HG02852 (cell line): ENCODE data around the gene SLAMF1.
"Not testable (repeated sequence)": the region's sequence is repeated elsewhere in the genome, so short reads cannot be mapped to it uniquely, and the experiment has no call there.

Source experiments
- ATAC-seq: cut with Tn5 transposase; IDR thresholded peaks from one replicate; pipeline ENCODE4 v1.9.1; 2021; ENCODE audit warnings: mild to moderate bottlenecking, moderate library complexity; ENCODE audit not compliant: unreplicated experiment

Gene SLAMF1

GRCh38 chr1:160640359-160641123, 6.3 kb downstream of the SLAMF1 start:
- no peak for ATAC-seq

DNA sequence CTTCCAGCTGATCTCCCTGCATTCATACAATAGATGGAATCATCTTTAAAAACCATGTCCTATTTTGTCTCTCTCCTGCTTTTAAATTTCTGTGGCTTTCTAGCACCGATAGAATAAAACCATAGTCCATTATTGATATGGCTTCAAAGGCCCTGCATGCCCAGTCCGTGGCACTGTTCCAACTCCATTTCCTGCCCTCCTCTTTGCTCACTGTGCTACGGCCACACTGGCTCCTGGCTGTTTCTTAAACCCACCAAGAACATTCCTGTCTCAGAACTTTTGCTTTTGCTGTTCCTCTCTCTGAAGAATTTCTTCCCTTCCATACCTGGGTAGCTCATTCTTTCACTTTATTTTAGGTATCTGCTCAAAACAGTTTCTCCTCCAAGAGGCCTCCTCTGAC, 7.2 kb downstream of the SLAMF1 start:
- no peak for ATAC-seq

GRCh38 chr1:160638926-160639325, 7.9 kb downstream of the SLAMF1 start:
- ATAC-seq: no peak

- ATAC-seq: no peak
These were observed 8.3 kb downstream of the SLAMF1 start for GRCh38 chr1:160638540-160638857.

DNA sequence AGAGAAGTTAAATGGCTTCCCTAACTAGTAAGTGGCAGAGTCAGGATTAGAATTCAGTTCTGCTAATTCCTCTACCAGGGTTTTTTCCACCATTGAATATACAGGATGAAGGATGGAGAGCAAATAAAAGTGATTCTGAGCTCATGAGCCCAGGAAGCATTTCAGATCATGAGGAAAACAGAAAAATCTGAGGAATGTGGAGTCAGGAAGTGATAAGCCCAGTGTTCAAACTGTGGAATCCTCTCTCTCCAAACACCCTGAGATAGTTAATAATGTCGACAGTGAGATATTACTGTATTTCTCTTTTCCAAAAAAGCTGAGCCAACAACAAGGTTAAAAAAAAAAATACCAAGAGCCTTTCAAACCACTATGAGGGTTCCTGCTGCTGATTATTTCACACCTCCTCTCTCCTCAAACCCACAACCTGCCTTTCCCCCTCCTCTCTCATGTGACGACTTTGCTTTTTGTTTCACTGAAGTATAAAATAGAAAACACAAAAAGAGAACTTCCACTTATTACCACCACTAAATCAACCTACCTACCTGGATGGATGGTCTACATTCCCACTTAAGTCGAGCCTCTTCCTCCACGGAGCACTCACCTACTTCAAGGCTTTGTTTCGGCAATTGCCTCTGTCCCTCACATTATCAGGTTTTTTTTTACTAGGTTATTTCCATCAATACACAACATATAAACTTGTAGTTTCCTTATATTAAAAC, 8.9 kb downstream of the SLAMF1 start:
- no peak for ATAC-seq

DNA sequence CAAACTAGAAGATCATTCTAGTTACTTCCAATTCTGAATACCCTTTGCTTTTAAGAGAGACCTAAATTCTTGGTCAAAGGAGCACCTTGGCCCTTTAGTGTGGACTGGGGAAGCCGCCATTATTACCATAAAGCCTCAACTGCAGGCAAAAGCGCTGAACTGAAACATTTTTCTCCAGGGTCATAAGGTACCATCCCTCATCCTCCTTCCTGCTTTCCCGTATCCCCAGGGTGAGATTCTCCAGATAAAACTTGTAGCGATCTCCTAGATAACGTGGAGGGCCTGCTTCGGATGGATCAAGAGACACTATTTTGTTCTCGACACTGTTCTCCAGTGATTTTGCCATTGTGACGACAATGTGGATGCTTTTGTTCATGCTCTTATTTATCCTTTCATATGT, 9.8 kb downstream of the SLAMF1 start:
- no peak for ATAC-seq

DNA sequence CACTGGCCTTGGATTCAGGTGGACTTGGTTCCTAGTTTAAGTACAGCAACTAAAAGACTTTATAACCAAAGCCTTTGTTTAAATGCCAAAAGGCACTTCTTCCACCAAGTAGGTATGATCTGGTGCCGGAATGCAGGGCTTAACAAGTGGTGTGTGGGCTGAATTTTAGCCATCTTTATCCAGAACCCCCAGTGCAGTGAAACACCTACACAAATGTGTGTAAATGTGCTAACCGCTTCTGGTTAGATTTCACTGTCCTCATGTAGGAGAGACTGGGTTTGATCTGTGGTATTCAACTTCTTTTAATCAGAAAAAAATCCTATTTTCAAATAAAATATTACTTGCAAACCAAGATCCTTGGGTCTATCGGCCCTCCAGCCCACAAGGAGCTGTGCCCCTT, 10.3 kb downstream of the SLAMF1 start:
- no peak for ATAC-seq

GRCh38 chr1:160636076-160636475, 10.8 kb downstream of the SLAMF1 start:
- ATAC-seq: no peak

GRCh38 chr1:160634543-160635491, 12.0 kb downstream of the SLAMF1 start:
- ATAC-seq: no peak

GRCh38 chr1:160633330-160633903, 13.4 kb downstream of the SLAMF1 start:
- ATAC-seq: no peak

DNA sequence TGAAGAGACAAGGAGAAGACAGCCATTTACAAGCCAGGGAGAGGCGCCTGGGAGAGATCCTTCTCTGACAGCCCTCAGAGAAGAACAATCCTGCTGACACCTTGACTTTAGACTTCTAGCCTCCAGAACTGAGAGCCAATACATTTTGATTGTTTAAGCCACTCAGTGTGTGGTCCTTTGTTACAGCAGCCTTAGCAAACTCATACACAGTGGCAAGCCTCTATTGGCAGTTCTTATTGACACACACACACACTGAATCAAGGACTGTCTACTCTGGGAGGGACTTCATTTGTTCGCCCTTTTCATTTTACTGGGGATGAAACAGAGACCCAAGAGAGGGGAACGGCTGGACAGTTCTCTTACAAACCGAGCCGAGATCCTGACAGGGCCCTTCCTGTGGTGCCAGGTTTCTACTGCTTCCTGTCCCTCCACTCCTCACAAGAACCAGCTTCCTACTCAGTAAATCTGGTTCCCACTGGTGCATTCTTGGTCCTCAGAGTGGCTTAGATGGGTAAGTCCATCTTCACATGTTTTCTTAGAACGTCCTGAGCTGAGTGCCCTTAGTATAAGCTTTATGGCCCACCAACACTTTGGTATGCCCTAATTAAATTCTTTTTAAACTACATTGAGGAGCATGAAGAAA, 14.7 kb downstream of the SLAMF1 start:
- no peak for ATAC-seq

DNA sequence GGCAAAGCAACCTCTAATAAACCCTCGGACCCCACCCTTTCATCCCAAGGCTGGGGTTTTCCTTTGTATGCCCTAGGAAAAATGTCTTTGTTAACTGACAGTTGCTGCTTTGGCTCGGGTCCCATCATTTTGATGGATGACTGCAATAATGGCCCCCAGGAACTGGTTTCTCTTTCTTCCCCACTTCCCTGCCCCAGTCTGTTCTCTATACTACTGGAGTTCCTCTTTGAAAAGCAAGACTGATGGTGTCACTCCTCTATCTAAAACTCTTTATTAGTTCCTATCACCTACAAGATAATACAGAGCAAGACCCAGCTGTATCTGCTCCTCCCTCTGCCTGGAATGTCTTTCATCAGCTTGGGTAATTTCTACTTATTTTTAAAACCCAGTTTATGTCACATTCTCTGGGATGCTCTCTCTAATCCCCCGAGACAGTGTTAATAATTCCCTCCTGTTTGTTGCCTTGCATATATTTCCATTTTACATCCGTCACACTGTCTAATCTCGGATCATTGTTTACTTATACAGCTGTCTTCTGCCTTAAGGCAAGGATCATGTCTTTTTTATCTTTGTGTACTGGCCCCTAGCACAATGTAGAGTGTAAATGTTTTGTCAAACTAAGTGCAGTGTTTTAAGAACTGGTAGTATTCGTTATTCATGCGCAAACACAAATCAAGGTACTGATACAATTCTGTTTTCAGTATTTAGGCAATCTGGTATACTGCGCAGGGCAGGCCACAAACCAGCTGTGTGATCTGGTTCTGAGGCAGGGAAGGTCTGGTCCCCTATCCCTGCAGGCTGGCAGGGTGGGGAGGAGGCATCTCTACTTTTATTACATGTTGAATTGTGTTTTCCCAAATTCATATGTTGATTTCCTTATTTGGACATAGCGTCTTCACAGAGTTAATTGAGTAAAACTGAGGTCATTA, 16.1 kb downstream of the SLAMF1 start:
- no peak for ATAC-seq

GRCh38 chr1:160629286-160630210, 17.3 kb downstream of the SLAMF1 start:
- ATAC-seq: no peak

DNA sequence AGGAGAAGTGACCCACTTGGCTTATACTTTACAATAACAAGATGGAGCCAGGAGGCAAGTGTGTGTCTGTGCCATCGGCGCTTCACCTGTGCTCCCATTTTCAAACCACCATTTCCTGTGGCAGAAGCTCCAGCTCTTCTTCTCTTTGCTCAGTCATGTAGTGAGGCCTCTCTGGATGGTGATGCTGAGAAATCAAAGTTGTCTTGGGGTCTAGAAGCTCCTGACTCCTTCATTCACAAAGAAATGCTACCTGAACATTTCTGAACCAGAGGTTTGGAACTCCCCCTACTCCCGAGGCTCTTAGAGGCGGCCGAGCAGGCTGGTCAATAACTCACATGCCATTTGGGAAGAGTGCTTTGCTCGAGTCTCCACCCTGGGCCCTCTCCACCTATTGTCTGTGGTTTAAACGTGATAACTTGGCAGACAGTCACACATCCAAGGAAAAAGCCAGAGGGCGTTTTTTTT, 18.0 kb downstream of the SLAMF1 start:
- ATAC-seq: no peak

DNA sequence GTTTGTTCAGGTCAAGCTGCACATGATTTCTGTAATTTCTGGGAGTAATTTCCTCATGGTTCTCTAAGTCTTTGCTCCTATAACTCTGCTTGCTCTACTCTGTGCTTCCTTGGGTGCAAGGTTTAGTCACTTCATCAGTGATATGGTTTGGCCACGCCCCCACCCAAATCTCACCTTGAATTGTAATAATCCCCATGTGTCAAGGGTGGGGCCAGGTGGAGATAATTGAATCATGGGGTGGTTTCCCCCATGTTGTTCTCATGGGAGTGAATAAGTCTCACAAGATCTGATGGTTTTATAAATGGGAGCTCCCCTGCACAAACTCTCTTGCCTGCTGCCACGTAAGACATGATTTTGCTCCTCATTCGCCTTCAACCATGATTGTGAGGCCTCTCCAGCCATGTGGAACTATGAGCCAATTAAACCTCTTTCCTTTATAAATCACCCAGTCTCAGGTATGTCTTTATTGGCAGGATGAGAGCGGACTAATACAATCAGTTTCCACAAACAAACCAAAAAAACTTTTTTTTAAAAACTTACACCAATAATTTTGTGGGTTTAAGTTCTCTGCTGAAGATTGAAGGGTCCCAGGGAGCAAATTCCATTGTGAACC, 19.1 kb downstream of the SLAMF1 start:
- not testable (repeated sequence) for ATAC-seq

- peak; percentile 28 for ATAC-seq
These were observed 20.1 kb downstream of the SLAMF1 start for GRCh38 chr1:160626509-160627342.
